Brain microvascular endothelial cell (primary cell): ENCODE measurements around the gene CD47.

Experiments used
- DNase-seq: peaks from one replicate; pipeline ENCODE4 v3.0.0-alpha.2; 2020
- H3K27ac ChIP-seq: fragments of 250-450 bp; sonication (Bioruptor Pico); 2 replicates; pipeline ENCODE4 v1.5.1; 2020; ENCODE audit warnings: mild to moderate bottlenecking, moderate library complexity
- H3K27me3 ChIP-seq: fragments of 250-450 bp; sonication (Bioruptor Pico); replicated peaks from 2 replicates; pipeline ENCODE4 v1.5.1; 2020; ENCODE audit warnings: mild to moderate bottlenecking
- H3K36me3 ChIP-seq: fragments of 250-450 bp; sonication (Bioruptor Pico); replicated peaks from 2 replicates; pipeline ENCODE4 v1.5.1; 2020; ENCODE audit warnings: mild to moderate bottlenecking
- H3K4me3 ChIP-seq: 2 replicates; pipeline ENCODE4 v1.5.1; 2011; ENCODE audit warnings: low read depth, mild to moderate bottlenecking, control low read depth, low read length, moderate library complexity
- CTCF ChIP-seq: IDR thresholded peaks from 2 replicates; pipeline ENCODE4 v1.5.1; 2011; ENCODE audit warnings: low read depth, mild to moderate bottlenecking, moderate library complexity, low read length, control low read depth, inconsistent platforms; ENCODE audit errors: missing control alignments
- in situ Hi-C: cut with HindIII; loops from 2 replicates; pipeline ENCODE4 v1.10.0; 2017; ENCODE audit warnings: low sequenced_read_pairs, low pct_ligation_motif_present

Gene CD47

DNA sequence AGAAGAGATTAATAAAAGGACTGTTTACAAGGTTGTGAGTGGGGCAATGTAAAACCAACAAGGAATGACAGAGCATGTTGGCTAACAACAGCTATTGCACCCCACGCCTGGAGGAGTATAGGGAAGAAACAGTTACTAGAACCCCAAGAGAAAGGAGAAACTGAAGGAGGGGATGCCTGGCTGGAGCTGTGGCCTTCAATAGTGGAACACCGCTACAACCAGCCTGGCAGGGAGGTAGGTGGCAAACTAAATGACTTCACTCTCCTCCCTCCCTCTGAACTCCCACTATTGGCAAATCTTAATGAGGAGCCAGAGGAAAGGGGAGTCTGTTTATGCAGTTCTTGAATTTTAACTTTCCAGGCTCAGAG is 7.2 kb upstream of the CD47 start:
- no peak overlapping the region for H3K4me3 ChIP-seq
- H3K27me3 ChIP-seq = no peaks in the 10 kb centered on the region
- no peak for TF ChIP-seq CTCF
- DNase-seq = no peak
- in situ Hi-C loops = no loop called here
- H3K27ac ChIP-seq = no peak overlapping the region
- H3K36me3 ChIP-seq = no peaks in the 10 kb centered on the region

DNA sequence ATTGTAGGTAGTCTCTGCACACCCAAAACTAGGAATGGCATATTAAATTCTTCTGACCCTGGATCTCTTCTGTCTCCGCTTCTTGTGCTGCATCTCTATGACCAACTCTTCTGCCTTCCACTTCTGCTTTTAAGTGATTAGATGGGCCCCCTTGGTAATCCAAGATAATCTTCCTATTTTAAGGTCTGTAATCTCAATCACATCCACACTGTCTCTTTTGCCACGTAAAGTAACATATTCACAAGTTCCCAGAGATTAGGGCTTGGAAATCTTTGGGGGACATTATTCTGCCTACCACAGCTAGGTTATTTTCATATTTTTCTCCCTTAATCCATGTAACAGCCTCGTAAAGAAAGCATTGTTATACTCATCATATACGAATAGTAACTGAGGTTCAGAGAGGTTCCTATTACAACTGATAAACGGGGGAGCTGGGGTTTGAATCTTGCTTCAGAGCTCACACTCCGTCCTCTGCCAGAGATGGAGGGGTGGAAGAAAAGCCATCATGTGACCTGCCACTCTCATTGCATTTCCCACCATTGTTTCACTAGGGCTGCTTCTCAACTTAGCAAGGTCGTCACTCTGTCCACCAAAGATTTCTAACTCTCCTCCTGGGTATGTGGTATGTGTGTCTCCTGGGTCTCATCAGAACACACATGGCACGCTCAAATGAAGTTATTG is 6.6 kb upstream of the CD47 start:
- H3K27me3 ChIP-seq = no peaks in the 10 kb centered on the region
- no peak for DNase-seq
- H3K4me3 ChIP-seq = no peak overlapping the region
- in situ Hi-C loops = no loop called here
- H3K27ac ChIP-seq = no peak overlapping the region
- no peak for TF ChIP-seq CTCF
- no peaks in the 10 kb centered on the region for H3K36me3 ChIP-seq

GRCh38 chr3:108096532-108097321 is 5.9 kb upstream of the CD47 start:
- DNase-seq = no peak
- Histone ChIP-seq H3K27ac (no peak overlapping the region), H3K27me3 (no peaks in the 10 kb centered on the region), H3K36me3 (no peaks in the 10 kb centered on the region), H3K4me3 (no peak overlapping the region)
- in situ Hi-C loops = no loop called here
- TF ChIP-seq CTCF = no peak

GRCh38 chr3:108093616-108094015 is 2.8 kb upstream of the CD47 start:
- Histone ChIP-seq H3K27ac (no peak overlapping the region), H3K36me3 (no peaks in the 10 kb centered on the region), H3K4me3 (no peak overlapping the region), H3K27me3 (no peaks in the 10 kb centered on the region)
- no peak for DNase-seq
- in situ Hi-C loops = no loop called here
- TF ChIP-seq CTCF = no peak

DNA sequence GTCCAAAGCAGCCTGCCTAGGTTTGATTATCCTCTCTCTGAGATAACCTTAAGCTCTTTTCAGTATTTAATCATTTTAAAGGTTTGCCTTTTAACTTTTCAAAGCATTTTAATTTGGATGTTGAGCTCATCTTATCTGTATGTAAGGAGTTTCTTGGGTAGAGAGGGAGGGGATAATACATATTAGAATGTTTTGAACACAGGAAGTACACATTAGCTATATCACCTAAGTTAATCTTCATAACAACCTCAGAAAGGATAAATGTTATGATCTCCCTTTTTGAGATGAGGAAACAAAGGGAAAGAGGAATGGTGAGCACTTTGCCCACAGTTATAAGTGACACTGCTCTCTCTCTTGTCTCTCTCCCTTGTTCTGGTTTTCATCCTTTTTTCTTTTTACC is 2.2 kb upstream of the CD47 start:
- H3K27ac ChIP-seq = no peak overlapping the region
- DNase-seq = no peak
- TF ChIP-seq CTCF = no peak
- H3K36me3 ChIP-seq = no peaks in the 10 kb centered on the region
- H3K4me3 ChIP-seq = no peak overlapping the region
- in situ Hi-C loops = no loop called here
- no peaks in the 10 kb centered on the region for H3K27me3 ChIP-seq
